IMR-90 (cell line): ENCODE results near the gene HDAC9. TPM values are rescaled to one million over a fixed set of nuclear protein-coding genes. Genes with fewer than 3 reads are reported as not detected.

Source experiments
- ATAC-seq: fragments of 200-7000 bp; cut with Tn5 transposase; 2 replicates; pipeline ENCODE4 v1.9.1; 2020; ENCODE audit warnings: low read depth, mild to moderate bottlenecking, moderate library complexity
- BruUV-seq: library from RNA; stranded (reverse); fragments of 400-500 nt; replicated peaks from 2 replicates; lab custom pipeline; 2021; lab: Mats Ljungman, UMichigan
- CTCF ChIA-PET: fragments of 300-600 bp; formaldehyde crosslinking; extraction: SDS; loops from one replicate; lab custom pipeline; 2021; ENCODE audit warnings: antibody characterized with exemption; lab: Yijun Ruan, JAX
- POLR2A ChIA-PET: fragments of 300-600 bp; sonication (Branson Sonifier 250); formaldehyde crosslinking; loops from one replicate; lab custom pipeline; 2022; ENCODE audit warnings: antibody characterized with exemption; ENCODE audit not compliant: unreplicated experiment; lab: Charles Lee
- DNase-seq: peaks from one replicate; pipeline ENCODE4 v3.0.0; 2013
- H2AFZ ChIP-seq: replicated peaks from 2 replicates; pipeline ENCODE3; 2013; ENCODE audit warnings: low read length, mild to moderate bottlenecking; ENCODE audit not compliant: poor library complexity
- H2AK5ac ChIP-seq: 2 replicates; pipeline ENCODE4 v1.6.1; 2013; ENCODE audit warnings: low read depth, low read length, inconsistent platforms
- H2AK9ac ChIP-seq: replicated peaks from 2 replicates; pipeline ENCODE3; 2013; ENCODE audit warnings: mild to moderate bottlenecking, low read depth, low read length, moderate library complexity; ENCODE audit not compliant: poor library complexity
- H2BK120ac ChIP-seq: 2 replicates; pipeline ENCODE4 v1.6.1; 2013; ENCODE audit warnings: low read depth, low read length, inconsistent platforms
- H2BK15ac ChIP-seq: 3 replicates; pipeline ENCODE4 v1.6.1; 2013; ENCODE audit warnings: low read depth, low read length, inconsistent platforms
- H2BK20ac ChIP-seq: 2 replicates; pipeline ENCODE4 v1.6.1; 2013; ENCODE audit warnings: low read depth, mild to moderate bottlenecking, inconsistent platforms, low read length, moderate library complexity
- H2BK5ac ChIP-seq: 2 replicates; pipeline ENCODE4 v1.6.1; 2013; ENCODE audit warnings: mild to moderate bottlenecking, low read depth, low read length, inconsistent platforms; ENCODE audit not compliant: poor library complexity, severe bottlenecking
- H3K14ac ChIP-seq: replicated peaks from 2 replicates; pipeline ENCODE4 v1.6.1; 2013; ENCODE audit warnings: low read depth, low read length, inconsistent platforms
- H3K18ac ChIP-seq: 2 replicates; pipeline ENCODE4 v1.6.1; 2013; ENCODE audit warnings: low read depth, low read length, control low read depth
- H3K23ac ChIP-seq: 2 replicates; pipeline ENCODE4 v1.6.1; 2013; ENCODE audit warnings: low read depth, low read length, inconsistent platforms
- H3K27ac ChIP-seq: 2 replicates; pipeline ENCODE4 v1.5.1; 2013; ENCODE audit warnings: mild to moderate bottlenecking, control low read depth, low read length; ENCODE audit not compliant: insufficient read depth
- H3K27me3 ChIP-seq: 2 replicates; pipeline ENCODE4 v1.6.1; 2013; ENCODE audit warnings: low read length; ENCODE audit not compliant: control insufficient read depth, insufficient read depth
- H3K36me3 ChIP-seq: 2 replicates; pipeline ENCODE4 v1.6.1; 2013; ENCODE audit warnings: low read length, mixed read lengths; ENCODE audit not compliant: control insufficient read depth, insufficient read depth
- H3K4ac ChIP-seq: 2 replicates; pipeline ENCODE4 v1.6.1; 2013; ENCODE audit warnings: low read depth, low read length, inconsistent platforms
- H3K4me1 ChIP-seq: 2 replicates; pipeline ENCODE4 v1.6.1; 2013; ENCODE audit warnings: low read length, mixed read lengths; ENCODE audit not compliant: control insufficient read depth, insufficient read depth
- H3K4me2 ChIP-seq: 2 replicates; pipeline ENCODE4 v1.6.1; 2013; ENCODE audit warnings: low read depth, mild to moderate bottlenecking, control low read depth, low read length, moderate library complexity
- H3K4me3 ChIP-seq: 2 replicates; pipeline ENCODE4 v1.5.1; 2013; ENCODE audit warnings: low read depth, mild to moderate bottlenecking, control low read depth, low read length, moderate library complexity; ENCODE audit not compliant: insufficient read depth
- H3K56ac ChIP-seq: 2 replicates; pipeline ENCODE4 v1.6.1; 2013; ENCODE audit warnings: low read length, inconsistent platforms; ENCODE audit not compliant: insufficient read depth; ENCODE audit errors: extremely low read depth
- H3K79me1 ChIP-seq, 2 experiments: 2 replicates each; pipeline ENCODE4 v1.6.1; 2013; ENCODE audit warnings: low read length in 2 of 2, inconsistent platforms in 1 of 2, low read depth in 1 of 2
- H3K9ac ChIP-seq: 2 replicates; pipeline ENCODE4 v1.6.1; 2013; ENCODE audit warnings: low read depth, low read length, control low read depth
- H3K9me1 ChIP-seq: 2 replicates; pipeline ENCODE4 v1.6.1; 2013; ENCODE audit warnings: low read length, inconsistent platforms; ENCODE audit not compliant: insufficient read depth
- H3K9me3 ChIP-seq: 2 replicates; pipeline ENCODE4 v1.6.1; 2013; ENCODE audit warnings: low read length; ENCODE audit not compliant: control insufficient read depth, insufficient read depth
- H4K20me1 ChIP-seq: 2 replicates; pipeline ENCODE4 v1.6.1; 2013; ENCODE audit warnings: low read length, inconsistent platforms; ENCODE audit not compliant: insufficient read depth
- H4K5ac ChIP-seq: 2 replicates; pipeline ENCODE4 v1.6.1; 2013; ENCODE audit warnings: mild to moderate bottlenecking, low read depth, low read length, control low read depth
- H4K8ac ChIP-seq, 2 experiments: 2 replicates each; pipeline ENCODE4 v1.6.1; 2013; ENCODE audit warnings: low read depth in 2 of 2, low read length in 2 of 2, control low read depth in 1 of 2, inconsistent platforms in 1 of 2
- H4K91ac ChIP-seq: 2 replicates; pipeline ENCODE4 v1.6.1; 2013; ENCODE audit warnings: low read depth, low read length, inconsistent platforms; ENCODE audit not compliant: insufficient read depth
- BHLHE40 ChIP-seq: fragments of 150-350 bp; IDR thresholded peaks from 2 replicates; pipeline ENCODE4 v1.6.1; 2016; ENCODE audit warnings: mild to moderate bottlenecking, low read depth, low read length
- FOS ChIP-seq: fragments of 150-350 bp; IDR thresholded peaks from 2 replicates; pipeline ENCODE4 v1.6.1; 2016; ENCODE audit warnings: low read depth, low read length
- RCOR1 ChIP-seq: IDR thresholded peaks from 2 replicates; pipeline ENCODE4 v1.6.1; 2012; ENCODE audit warnings: mild to moderate bottlenecking, low read length, improper control_type of control experiment; ENCODE audit not compliant: insufficient replicate concordance
- WGBS, 2 experiments: methylation state at CpG; one replicate each; pipeline versions ENCODE4 v1.1.5 to v1.1.7; 2013; ENCODE audit warnings: missing lambda C conversion rate in 2 of 2; ENCODE audit not compliant: insufficient read length in 1 of 2; ENCODE audit errors: extremely low coverage in 2 of 2; 5-methylcytosine and 5-hydroxymethylcytosine counted together
- dilution Hi-C: fragments of 300-500 bp; cut with HindIII; formaldehyde crosslinking; loops from one replicate; pipeline ENCODE4 v1.14.3; 2018; ENCODE audit warnings: low sequenced_read_pairs; ENCODE audit not compliant: unreplicated experiment
- in situ Hi-C: fragments of 300-500 bp; cut with MboI; formaldehyde crosslinking; loops from 3 replicates; pipeline ENCODE4 v1.14.3; 2019; ENCODE audit warnings: low sequenced_read_pairs, inconsistent platforms, mixed read lengths
- intact Hi-C: fragments of 100-400 bp; cut with micrococcal nuclease; formaldehyde crosslinking; loops from 2 replicates; pipeline ENCODE4 v1.10.0; 2022
- polyA plus RNA-seq, 3 experiments: library from polyadenylated mRNA; depleted of rRNA; stranded (reverse); fragments of >200 nt; gene quantifications; 2 replicates each; pipeline ENCODE4 v1.2.3, GENCODE V29; 2012; ENCODE audit warnings: low replicate concordance in 1 of 3
- total RNA-seq: library from RNA; depleted of rRNA; stranded (reverse); fragments of >200 nt; gene quantifications from 2 replicates; pipeline ENCODE4 v1.2.3, GENCODE V29; 2012

Gene HDAC9
- total and polyA plus RNA-seq, 2 of the 4 experiments (the other 2 are of a cell fraction) = 4.3 to 24.7 TPM

GRCh38 chr7:18541181-18541870 is 45.8 kb downstream of the HDAC9 start:
- Histone ChIP-seq H3K27ac (peak overlapping the region; percentile 100), H3K9me3 (no peaks in the 10 kb centered on the region), H4K20me1 (no peaks in the 10 kb centered on the region), H2BK5ac (peak overlapping the region; percentile 48), H3K18ac (peak overlapping the region; percentile 62), H3K79me1 (peaks cover 0 to 5% of the 10 kb centered on the region in 2 experiments; a peak in 2 of 4 replicates), H4K5ac (peak overlapping the region; percentile 25), H3K27me3 (no peaks in the 10 kb centered on the region), H3K23ac (peak overlapping the region; percentile 8), H2AK5ac (no peak overlapping the region), H3K4me1 (peaks cover 7% of the 10 kb centered on the region), H4K91ac (0 out of 2 replicates have a peak overlapping the region, but pooled peaks have one; percentile 41), H2AK9ac (no peak overlapping the region), H3K56ac (no peak overlapping the region), H3K14ac (peak overlapping the region; percentile 23), H3K9ac (no peak overlapping the region), H3K36me3 (no peaks in the 10 kb centered on the region), H3K4me3 (no peak overlapping the region), H3K4me2 (peak overlapping the region; percentile 69), H2AFZ (no peak overlapping the region), H2BK20ac (peak overlapping the region; percentile 44), H2BK15ac (peak overlapping the region; percentile 6; the same call in 1 of the 3 replicates), H3K4ac (peak overlapping the region; percentile 44), H3K9me1 (0 out of 2 replicates have a peak, but pooled peaks cover 4% of the 10 kb centered on the region), H4K8ac (peak overlapping the region in 1 of 2 experiments; percentile 59; a peak in 2 of 4 replicates), H2BK120ac (peak overlapping the region; percentile 39)
- ATAC-seq = peak; percentile 59
- intact Hi-C loops = no loop called here
- dilution Hi-C loops = no loop called here
- TF ChIP-seq FOS = no peak
- peak; percentile 58; the same call in 1 of the 2 replicates for TF ChIP-seq BHLHE40
- no peak for TF ChIP-seq RCOR1
- BruUV-seq = no TSS peak
- CTCF ChIA-PET = interaction anchor here (0.6 kb wide), 1 partner anchor 767 kb away, joined by 3 read pairs; no protein-coding TSS in a partner anchor
- in situ Hi-C loops = no loop called here
- DNase-seq = peak; percentile 32
- no CpG with 5 or more reads among the region's 4 CpGs for WGBS, 2 experiments
- POLR2A ChIA-PET = interaction anchor here (0.6 kb wide), 1 partner anchor 15 kb away, joined by 3 read pairs; no protein-coding TSS in a partner anchor
